Measurements from ENCODE around the gene SLC7A14.

SLC7A14 gene

DNA sequence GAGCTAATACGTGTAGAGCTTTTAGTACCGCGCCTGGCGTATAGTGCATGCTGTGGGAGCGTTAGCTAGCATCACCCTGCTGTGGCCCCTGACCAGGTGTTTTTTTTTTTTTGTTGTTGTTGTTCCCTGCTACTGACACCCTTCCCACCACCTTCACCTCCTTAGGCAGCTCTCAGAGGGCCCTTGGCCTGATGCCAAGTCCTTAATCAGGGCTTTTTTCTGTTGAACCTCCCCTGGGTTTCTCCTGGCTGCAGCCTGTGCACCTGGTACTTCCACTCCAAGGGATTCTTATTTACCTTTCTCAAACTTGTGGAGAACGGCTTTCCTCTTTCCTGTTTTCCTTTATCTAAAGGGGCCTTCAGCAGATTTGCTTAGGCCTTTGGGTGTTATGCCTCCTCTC lies 53.3 kb downstream of the SLC7A14 start:
- DNase-seq: no peak

DNA sequence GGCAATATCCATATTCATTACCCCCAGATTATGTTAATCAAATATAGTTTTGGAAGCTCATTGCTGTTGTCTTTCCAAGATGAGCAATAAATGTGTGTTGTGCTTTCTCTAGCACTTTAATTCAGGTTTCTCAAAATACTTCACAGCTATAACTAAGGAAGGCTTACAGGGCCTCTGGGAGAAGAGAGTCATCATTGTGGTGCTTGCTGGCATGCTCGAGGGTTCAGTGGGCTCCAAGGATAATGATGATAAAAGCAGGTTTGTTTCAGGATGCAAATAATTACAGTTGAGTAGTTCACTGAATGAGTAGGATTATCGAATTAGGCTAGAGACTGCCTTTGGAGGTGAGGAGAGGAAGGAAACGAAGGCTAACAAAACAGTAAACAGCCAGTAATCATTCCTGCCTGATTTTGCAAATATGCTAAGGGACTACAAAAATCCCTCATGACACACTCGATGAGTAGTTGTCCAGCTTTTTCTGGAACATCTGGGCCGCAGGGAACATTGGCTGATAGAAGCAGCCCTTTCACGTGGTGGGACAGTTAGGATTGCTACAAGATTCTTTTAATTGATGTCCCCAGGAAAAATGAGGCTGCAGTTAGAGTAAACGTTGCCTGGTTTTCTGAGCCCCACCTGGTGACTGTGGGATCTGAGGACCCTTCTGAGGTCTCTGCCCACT lies 54.1 kb downstream of the SLC7A14 start:
- no peak for DNase-seq

DNA sequence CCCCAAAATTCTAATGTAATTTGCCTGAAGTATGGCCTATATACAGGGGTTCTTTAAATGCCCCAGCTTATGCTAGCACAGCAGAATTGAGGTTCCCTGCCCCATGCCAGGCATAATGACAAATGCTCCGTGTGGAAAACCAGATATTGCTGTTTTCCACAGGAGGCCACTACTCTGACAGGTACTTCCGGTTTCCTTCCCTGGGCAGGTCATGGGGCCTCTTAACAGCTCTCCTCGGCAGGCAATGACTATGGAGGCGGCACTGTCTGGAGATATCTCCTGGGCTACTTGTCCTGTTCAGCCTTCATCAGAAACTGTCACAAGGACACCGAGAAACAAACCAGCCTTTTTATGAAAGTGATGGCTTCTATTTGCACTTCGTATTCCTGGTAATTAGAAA lies 54.8 kb downstream of the SLC7A14 start:
- no peak for DNase-seq

DNA sequence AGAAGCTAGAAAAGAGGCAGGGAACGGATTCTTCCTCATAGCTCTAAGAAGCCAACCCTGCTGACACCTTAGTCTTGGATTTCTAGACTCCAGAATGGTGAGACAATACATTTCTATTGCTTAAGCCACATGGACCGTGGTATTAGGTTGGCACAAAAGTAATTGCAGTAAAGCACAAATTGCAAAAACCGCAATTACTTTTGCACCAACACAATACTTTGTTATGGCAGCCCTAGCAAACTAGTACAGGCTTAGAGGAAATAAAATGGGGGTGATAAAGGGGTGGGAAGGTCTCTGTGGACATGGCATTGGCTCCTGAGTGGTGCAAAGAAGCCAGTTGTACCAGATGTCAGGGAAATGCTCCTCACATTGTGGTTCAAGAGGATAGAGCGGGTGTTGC lies 56.0 kb downstream of the SLC7A14 start:
- no peak for DNase-seq

DNA sequence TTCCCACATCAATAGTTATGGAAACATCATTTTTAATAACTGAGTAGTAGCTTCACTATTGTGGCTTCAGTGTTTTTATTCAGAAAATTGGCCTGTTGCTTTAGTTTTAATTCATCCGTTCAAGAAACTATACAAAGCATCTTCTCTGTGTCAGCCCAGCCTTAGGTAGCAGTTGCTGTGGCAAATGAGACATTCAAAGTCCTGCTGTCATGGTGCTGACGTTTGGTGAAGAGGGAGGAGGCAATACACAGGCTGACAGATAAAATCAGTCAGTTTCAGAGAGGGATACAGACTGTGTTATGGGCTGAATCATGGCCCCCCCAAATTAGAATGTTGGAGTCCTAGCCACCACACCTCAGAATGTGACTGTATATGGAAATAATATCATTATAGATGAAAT lies 56.5 kb downstream of the SLC7A14 start:
- DNase-seq: no peak

DNA sequence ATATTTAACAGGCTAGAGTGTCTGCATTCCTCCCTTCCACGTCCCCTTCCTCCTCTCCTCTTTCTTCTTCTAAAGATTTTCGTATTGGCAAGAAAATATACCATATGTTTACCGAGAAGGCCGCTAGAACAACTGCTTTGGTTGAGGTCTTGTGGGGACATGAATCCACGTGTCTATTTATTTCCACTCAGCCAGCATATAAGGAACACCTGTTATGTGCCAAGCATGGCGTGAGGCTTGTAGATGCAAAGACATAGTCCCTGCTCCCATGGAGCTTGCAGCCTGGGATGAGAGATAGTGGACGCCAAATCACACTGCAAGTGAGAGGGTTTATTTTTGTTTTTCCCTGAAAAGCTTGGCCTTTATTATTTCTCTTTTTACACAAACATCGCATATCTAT lies 57.1 kb downstream of the SLC7A14 start:
- no peak for DNase-seq

DNA sequence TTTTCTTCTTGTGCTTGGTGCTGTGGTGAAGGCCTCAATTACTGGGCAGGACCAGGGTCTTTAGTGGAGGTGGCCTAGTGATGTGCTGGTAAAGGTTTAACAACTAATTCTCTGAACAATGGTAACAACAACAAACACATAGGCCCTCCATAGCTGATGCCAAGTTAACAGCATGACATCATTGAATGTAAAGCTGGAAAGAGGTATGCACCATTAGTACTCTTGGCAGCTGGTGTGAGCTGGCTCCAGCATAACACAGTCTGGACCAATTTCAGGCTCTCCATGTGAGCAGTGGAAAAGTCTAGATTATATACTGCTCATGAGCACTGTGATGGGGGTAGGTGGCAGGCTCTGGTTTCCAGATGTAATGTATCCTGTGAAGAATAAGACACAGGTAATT lies 61.8 kb downstream of the SLC7A14 start:
- no peak for DNase-seq

DNA sequence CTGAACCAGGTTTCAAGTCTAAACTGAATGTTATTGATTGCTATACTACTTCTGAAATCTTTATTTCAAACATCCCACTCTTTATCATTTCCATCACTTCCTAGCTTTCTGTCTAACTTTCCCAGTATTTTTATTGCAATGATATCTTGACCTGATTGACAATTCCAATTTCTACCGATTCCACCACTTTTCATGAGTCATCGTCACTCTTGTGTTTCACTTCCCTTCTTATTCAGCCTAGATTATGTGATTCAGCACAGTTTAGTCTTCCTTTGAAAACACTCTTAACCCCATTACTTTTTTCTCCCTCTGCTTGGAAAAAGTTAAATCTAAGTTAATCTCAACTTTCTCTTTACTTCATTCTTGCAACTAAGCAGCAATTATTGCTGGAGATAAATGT lies 62.6 kb downstream of the SLC7A14 start:
- DNase-seq: no peak

DNA sequence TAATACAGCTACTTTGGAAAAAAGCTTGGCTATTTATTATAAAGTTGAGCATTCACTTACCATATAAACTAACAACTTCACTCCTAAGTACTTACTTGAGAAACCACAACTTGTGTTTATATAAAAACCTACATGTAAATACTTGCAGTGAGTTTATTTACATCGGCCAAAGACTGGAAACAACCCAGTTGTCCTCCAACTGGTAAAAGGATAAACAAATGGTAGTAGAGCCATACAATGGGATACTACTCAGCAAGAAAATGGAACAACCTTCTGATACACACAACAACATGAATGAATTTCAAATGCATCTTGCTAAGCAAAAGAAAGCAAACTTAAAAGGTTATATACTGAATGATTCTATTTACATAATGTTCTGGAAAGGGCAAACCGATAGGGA lies 63.7 kb downstream of the SLC7A14 start:
- no peak for DNase-seq

DNA sequence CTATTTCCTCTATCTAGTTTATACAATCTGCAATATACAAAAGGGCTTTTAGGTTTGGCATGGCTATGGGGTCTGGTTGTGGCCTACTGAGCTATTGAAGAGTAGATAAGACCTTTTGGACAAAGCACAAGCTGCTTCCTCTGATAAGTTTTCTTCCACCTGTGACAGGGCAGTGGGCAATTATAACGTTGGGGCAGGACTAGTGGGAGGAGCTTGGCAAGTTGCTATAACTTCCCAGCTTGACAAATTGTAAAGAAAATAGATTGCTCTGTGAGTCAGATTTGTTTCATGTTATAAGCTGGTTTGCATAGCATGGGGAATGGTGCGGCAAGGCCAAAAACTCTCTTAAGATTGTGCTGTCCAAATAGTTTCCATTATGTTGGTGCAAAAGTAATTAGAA lies 64.9 kb downstream of the SLC7A14 start:
- DNase-seq: no peak

DNA sequence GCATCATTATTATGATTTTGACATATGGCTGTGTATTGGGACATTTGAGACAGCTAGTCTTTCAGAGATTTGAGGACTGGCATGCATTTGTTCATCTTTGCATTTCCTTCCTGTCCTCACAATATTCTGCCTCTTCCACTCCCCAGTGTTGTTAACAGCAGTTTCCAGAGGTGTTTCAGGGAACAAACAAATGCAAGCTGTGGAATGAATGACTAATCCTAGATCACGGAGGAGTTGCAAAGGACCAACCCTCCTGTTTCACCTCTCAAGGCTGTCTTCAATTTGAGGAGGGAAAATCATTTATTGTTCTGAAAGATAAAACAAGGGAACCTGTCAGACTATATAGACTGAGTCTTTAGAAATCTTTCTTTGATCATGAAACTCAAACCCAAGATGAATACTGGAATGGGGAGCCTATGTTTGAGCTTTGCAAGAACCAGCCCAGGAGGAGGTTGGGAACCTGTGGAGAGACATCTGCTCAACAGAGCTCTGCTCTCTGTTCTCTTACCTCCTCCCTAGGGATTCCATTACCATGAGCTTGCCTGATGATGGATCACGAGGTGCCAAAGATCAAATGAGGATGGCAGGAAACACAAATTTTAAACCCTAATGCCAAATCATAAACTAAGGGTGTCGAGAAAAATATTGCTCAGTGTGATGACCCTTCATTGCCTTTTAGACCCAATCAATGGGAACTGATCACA lies 68.5 kb downstream of the SLC7A14 start:
- DNase-seq: no peak

DNA sequence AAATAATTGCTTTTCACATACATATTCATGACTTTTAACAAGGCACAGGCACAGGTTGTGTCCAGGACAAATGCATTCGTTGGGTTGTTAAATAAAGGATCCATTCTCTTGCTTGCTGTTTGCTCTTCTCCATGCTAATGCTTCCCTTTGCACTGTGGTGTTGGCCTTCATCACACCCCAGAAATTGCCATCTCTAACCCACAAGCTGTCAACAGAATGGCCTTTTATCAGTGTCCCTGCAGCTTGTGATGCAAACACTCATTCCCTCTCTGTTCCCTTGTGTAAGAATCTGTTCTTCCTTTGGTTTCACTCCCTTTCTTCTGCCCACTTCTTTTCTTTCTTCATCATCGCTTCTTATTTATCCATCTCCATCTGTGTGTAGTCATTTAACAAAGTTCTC lies 72.2 kb downstream of the SLC7A14 start:
- no peak for DNase-seq

DNA sequence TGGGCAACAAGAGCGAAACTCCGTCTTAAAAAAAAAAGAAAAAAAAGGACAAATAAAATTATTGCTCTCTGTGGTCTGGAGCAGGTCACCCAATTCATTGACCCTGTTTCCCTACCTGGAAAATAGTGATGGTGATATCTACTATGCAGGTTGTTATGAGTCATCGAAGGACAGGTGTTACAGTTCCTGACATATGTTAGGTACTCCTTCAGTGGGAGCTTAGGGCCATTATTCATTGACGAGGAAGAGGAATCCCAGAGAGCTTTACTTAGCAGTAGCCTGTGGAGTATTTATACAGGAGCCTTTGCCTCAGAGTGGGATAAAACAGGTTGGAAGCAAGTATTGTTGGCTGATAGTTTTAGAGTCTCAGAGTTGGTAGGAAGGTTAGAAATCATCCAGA lies 74.5 kb downstream of the SLC7A14 start:
- DNase-seq: no peak

DNA sequence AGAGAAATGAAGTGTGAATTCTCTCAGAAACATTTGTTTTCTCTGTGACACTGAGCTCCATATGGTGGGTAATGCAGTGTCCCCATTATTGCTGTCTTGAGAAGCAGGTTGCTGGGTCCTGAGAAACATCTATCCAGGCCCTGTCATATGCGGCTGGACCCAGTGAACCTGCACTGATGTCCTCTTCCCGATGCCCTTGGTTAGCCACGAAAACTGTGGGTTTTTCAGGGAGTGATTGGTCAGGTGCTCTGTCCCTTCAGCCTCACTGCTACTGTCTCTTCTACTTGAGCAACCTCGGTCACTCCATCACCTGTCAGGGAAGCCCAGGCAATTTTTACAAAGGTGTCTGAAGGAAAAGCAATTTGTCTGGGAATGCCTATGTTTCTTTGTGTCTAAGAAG lies 77.0 kb downstream of the SLC7A14 start:
- no peak for DNase-seq

DNA sequence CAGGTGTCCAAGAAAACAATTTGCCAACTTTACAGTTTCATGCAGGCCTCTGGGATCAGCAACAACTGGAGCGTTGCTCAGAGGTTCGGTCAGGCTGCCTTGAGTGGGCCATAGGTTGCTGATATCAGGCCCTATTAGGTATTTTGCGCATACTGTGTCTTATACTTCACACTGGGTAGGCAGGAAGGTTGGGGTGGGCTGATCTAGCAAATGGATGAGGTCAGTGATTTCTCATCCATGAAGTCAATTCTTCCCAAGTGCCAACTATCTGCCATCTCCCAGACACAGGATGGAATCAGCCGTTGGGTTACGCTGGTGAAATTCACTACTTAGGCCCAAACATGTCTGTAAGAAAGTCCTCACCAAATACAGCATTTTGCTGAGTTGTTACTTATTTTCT lies 77.6 kb downstream of the SLC7A14 start:
- no peak for DNase-seq

DNA sequence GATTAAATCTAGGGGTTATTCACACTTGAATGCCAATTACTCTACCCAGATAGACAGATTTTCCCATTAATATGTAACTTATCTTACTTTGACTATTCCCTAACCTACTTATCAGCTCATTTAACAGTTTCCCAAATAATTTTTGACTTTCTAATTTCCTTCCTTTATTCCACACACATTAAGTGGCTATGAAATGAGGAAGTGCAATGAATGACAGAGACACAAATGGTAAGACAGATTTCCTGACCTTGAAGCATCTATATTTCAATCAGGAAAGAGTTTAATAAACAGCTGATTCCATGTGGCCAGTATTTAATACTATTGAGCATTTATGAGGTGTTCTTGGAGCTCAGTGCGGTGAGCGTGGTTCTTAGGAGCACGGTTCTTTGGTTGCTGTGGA lies 78.8 kb downstream of the SLC7A14 start:
- no peak for DNase-seq

DNA sequence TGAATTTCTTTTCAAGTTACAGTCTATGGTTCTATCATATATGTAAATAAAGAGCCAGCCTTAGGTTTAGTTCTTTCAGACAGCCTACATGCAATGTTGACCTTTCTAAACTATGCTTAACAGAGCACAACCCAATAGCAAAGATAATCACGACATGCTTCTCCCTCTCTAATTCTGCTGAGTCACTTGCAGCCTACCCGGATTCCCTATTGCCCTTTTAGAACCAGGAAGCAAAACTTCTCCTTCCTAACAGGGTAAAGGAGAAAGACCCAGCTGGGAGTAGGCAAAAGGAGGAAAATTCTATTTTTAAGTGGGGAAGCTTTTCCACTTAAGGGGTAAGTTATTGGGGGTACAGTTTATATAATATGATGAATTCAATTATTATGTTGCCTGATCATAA lies 79.3 kb downstream of the SLC7A14 start:
- DNase-seq: no peak

DNA sequence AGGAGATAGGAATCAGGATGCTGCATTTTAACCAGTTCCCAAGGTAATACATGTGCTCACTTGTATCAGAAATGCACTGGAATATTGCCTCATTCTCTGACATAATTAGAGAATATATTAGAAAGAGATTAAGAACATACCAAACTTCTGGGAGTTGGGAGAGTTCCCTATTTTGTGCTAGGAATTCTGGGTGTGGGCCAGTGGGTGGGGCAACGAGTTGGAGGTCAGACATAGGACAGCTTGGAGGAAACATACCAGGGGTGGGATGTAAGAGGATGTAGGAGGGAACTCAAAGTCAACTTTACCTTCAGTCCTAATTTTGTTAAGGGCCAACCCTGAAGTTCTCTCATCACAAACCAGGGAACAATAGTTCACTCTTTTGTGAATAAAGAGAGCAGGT lies 83.6 kb downstream of the SLC7A14 start:
- DNase-seq: no peak

DNA sequence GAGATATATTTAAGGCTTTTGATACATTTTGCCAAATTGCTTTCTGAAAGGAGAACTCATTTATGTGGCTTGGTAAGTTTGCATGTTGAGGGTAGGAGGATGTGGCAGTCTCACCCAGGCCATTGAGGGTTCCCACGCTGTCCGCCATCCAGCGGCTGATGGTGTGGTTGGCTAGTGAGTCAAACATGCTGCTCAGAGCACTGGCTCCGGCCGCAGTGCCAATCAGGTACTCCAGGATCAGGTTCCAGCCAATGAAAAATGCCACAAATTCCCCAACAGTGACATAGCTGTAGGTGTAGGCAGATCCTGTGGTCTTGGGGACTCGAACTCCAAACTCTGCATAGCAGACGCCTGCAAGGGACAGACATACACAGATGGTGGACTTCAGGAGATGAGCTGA lies 84.9 kb downstream of the SLC7A14 start:
- no peak for DNase-seq

DNA sequence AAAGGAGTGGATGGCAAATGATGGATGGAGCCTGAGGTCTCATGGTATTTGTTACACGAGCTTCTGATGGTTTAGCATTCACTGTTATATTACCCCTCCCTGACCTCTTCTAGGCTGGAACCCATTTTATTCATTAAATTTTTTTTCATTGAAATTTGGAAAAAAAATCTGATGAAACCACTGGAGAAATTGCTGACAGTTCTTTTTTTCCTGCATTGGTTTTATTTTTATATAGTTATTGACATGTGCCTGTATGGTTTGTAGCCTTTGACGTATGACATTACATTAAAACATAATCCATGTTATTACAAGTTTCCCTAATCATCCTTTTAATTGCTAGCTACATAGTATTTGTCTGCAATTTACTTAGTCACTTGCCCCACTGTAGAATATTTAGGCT lies 85.4 kb downstream of the SLC7A14 start:
- no peak for DNase-seq

DNA sequence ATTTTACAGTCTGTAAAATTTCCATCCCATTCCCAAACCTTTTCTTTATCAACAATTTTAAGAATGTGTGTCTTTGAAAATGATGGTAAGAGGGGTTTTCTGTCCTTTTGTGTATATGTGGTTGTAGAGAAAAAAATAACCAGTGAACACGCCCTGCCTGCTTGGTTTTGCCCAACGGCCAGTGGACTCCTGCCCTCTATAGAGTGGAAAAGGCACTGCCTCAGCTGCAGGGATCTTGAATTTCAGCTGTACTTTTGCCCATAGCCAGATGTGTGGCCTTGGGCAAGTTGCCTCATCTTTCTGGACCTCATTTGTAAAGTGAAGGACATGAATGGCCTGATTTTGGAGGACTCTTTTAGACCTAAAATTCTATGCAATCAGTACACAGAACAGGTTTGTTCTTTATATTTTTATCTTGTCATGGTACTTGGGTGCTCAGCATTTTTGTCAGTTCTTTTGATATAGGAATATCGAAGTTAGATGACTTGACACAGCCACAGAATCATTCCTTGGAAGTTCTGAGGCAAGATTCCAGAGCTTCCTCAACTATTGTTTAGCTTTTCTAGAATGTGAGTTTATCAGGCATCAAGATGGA lies 86.2 kb downstream of the SLC7A14 start:
- DNase-seq: no peak

DNA sequence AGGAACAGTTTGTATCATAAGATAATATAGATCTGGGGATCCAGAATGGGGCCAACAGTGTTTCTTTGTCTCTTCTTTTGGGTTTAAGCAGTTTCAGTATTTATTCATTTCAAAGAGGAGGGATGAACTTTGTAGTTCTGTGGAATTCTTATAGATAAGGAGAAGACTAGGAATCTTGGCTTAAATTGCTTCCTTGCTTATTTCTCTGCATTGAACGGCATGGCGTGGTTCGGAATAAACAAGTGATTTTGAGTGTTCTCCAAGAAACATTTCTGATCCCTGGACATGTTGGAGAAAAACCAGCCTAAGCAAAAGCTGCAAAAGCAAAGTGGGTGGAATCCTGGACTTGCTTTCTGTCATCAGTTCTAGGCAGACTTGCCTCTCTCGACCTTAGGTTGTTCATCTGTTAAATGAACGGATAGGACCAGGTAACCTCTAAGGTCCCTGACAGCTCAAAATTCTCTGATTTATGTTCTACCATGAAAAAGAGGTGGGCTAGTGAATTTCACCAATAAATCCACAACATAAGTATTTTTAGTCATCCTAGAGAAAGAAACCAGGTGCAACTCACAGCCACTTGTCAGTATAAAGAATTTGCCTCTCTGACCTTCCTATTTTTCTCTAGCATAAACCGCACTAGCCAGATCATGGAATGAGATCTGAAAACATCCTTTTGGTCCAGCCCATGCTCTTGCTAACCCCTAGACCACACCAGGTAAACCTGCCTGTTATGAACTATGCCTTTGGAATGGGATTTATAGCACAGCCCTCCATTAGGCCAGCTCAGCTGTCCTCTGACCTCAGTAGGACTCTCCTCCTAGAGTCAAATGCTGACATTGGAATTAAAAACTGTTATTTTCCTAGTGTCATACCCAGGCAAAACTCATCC lies 88.4 kb downstream of the SLC7A14 start:
- DNase-seq: no peak

DNA sequence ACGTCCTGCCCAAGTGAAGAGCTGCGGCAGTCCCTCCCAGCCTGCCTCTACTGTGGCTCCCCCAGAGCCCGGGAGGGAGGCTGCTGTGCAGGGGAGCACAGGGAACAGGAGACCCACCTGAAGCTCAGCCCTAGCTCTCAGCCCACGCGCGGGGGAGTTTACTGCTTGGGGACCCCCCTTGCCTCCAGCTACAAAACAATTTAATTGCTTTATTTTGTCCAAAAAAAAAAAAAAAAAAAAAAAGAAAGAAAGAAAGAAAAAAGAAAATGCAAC lies 89.1 kb downstream of the SLC7A14 start:
- no peak for DNase-seq
